Measurements from ENCODE around the gene UNC50.

UNC50 gene

DNA sequence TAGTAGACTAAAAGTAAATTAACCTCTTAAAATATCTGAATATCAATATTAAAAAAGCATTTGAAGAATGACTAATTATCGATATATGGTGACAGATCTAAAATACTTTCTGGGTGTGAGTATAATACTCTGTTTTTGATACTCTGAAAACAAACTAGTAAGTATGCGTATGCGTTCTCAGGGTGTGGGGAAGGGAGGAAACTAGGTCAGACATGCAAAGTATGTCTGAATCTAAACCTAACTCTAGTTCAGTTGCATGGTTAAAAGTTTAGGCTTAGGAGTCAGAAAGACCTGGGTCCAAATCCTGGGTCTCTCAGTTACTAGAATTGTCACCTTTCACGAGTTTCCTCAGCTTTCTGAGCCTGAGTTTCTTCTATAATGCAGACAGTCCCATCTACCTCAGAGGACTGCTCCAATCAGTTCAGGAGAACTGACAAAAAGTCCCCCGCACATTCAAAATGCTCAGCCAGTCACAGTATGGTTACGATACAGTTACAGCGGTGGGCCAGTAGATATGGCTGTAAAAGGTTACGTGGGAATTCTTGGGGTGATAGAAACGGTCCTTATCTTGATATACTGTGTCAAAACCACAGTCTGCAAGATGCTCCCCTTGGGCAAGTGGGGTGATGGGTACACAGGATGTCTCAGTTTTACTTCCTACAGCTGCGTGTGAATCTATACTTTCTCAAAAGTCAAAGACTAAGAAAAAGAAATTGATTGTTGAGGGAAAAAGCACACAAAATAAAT, 29.2 kb downstream of the UNC50 start:
- no peak overlapping the region for H3K4me2 ChIP-seq (ENCODE audit: low read depth, low read length)
- H3K27ac ChIP-seq (ENCODE audit: low read length), result no peak overlapping the region
- no peaks in the 10 kb centered on the region for H3K36me3 ChIP-seq (replicated peaks; ENCODE audit: insufficient read depth, low read length)

DNA sequence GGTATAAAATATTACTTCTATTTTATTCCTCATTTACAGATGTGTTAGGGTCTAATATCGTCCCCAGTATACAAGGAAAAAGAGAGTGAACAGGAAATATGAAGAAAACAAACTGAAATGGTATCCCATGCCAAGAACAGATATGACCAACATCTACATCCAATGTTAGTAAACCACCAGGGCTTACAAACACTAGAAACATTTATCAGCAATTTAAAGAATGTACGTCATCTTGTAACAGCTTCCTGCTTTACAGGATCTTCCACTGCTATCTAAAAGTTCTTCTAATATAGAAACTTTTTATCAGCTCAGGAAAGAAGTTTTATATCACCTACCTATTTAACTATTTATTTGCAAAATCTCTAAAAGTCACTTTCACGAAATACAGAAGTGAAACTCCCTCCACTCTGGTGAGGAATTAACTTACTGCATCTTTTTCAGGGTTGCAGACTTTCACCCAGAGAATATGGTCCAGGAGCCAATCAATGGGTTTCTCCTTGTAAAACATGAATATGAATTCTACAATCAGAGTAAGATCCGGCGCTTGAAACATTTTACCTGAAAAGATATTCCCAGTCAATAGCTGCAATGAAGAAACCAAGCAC, 35.2 kb downstream of the UNC50 start:
- Histone ChIP-seq H4K20me1 (ENCODE audit: insufficient read depth, low read length) (no peaks in the 10 kb centered on the region), H3K36me3 (replicated peaks; ENCODE audit: insufficient read depth, low read length) (no peaks in the 10 kb centered on the region), H3K79me2 (ENCODE audit: low read length) (no peaks in the 10 kb centered on the region), H3K4me2 (ENCODE audit: low read depth, low read length) (no peak overlapping the region), H3K4me3 (ENCODE audit: low read length) (no peak overlapping the region), H3K9ac (ENCODE audit: low read length) (no peak overlapping the region), H3K4me1 (ENCODE audit: low read length) (no peaks in the 10 kb centered on the region), H2AFZ (ENCODE audit: low read length) (no peak overlapping the region), H3K27ac (ENCODE audit: low read length) (no peak overlapping the region), H3K27me3 (replicated peaks; ENCODE audit: insufficient read depth, low read length) (no peaks in the 10 kb centered on the region), H3K9me2 (replicated peaks; ENCODE audit: insufficient read depth, low read length) (no peaks in the 10 kb centered on the region), H3F3A (ENCODE audit: insufficient read depth, low read length) (no peaks in the 10 kb centered on the region), H3K9me3 (replicated peaks; ENCODE audit: insufficient read depth, low read length) (no peaks in the 10 kb centered on the region)
- DNase-seq, result no peak
- TF ChIP-seq EZH2phosphoT487 (IDR thresholded peaks at IDR 0.05; ENCODE audit: low read length), result no peak
- TF ChIP-seq, protein P1, sequence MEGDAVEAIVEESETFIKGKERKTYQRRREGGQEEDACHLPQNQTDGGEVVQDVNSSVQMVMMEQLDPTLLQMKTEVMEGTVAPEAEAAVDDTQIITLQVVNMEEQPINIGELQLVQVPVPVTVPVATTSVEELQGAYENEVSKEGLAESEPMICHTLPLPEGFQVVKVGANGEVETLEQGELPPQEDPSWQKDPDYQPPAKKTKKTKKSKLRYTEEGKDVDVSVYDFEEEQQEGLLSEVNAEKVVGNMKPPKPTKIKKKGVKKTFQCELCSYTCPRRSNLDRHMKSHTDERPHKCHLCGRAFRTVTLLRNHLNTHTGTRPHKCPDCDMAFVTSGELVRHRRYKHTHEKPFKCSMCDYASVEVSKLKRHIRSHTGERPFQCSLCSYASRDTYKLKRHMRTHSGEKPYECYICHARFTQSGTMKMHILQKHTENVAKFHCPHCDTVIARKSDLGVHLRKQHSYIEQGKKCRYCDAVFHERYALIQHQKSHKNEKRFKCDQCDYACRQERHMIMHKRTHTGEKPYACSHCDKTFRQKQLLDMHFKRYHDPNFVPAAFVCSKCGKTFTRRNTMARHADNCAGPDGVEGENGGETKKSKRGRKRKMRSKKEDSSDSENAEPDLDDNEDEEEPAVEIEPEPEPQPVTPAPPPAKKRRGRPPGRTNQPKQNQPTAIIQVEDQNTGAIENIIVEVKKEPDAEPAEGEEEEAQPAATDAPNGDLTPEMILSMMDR (IDR thresholded peaks at IDR 0.05; ENCODE audit: low read length), result no peak
- no peak for TF ChIP-seq EZH2 (optimal IDR thresholded peaks at IDR 0.05; ENCODE audit: low read depth, low read length)

More for the DNA sequence above, 29.2 kb downstream of the UNC50 start:
- Histone ChIP-seq H3K9me3 (replicated peaks; ENCODE audit: insufficient read depth, low read length) (no peaks in the 10 kb centered on the region), H3K9me2 (replicated peaks; ENCODE audit: insufficient read depth, low read length) (no peaks in the 10 kb centered on the region), H3K9ac (ENCODE audit: low read length) (no peak overlapping the region), H2AFZ (ENCODE audit: low read length) (no peak overlapping the region), H4K20me1 (ENCODE audit: insufficient read depth, low read length) (no peaks in the 10 kb centered on the region), H3K79me2 (ENCODE audit: low read length) (no peaks in the 10 kb centered on the region), H3K27me3 (replicated peaks; ENCODE audit: insufficient read depth, low read length) (no peaks in the 10 kb centered on the region), H3K4me3 (ENCODE audit: low read length) (no peak overlapping the region), H3K4me1 (ENCODE audit: low read length) (peaks cover 8% of the 10 kb centered on the region; the same call in 1 of the 2 replicates), H3F3A (ENCODE audit: insufficient read depth, low read length) (no peaks in the 10 kb centered on the region)
- no peak for TF ChIP-seq EZH2 (optimal IDR thresholded peaks at IDR 0.05; ENCODE audit: low read depth, low read length)
- TF ChIP-seq EZH2phosphoT487 (IDR thresholded peaks at IDR 0.05; ENCODE audit: low read length), result no peak
- no peak for DNase-seq

DNA sequence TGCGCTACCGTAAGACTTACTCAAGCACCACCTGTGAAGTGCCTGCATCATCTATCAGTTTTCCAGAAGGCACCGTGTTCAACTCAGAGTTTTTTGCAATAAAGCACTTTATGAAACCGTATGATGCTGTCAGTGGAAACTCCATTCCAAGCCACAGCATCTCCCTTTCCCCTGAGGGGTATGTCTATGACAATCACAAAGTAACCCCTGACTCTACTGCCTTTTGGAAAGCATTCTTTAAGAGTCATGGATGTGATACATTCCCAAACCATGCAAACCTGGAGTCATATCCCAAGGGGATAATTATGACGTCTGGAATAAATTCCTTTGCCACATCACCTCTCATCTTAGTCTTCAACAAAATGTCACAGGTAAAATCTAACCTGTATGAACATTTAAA, 39.2 kb downstream of the UNC50 start:
- TF ChIP-seq EZH2phosphoT487 (IDR thresholded peaks at IDR 0.05; ENCODE audit: low read length), result no peak
- TF ChIP-seq, protein P1 (IDR thresholded peaks at IDR 0.05; ENCODE audit: low read length), result no peak
- TF ChIP-seq EZH2 (optimal IDR thresholded peaks at IDR 0.05; ENCODE audit: low read depth, low read length), result no peak
- no peak overlapping the region for H3K4me2 ChIP-seq (ENCODE audit: low read depth, low read length)
- no peaks in the 10 kb centered on the region for H3K4me1 ChIP-seq (ENCODE audit: low read length)
- no peaks in the 10 kb centered on the region for H3K36me3 ChIP-seq (replicated peaks; ENCODE audit: insufficient read depth, low read length)
- H4K20me1 ChIP-seq (ENCODE audit: insufficient read depth, low read length), result no peaks in the 10 kb centered on the region
- no peak for DNase-seq
- no peaks in the 10 kb centered on the region for H3K27me3 ChIP-seq (replicated peaks; ENCODE audit: insufficient read depth, low read length)
- H3K9ac ChIP-seq (ENCODE audit: low read length), result no peak overlapping the region
- no peaks in the 10 kb centered on the region for H3K9me3 ChIP-seq (replicated peaks; ENCODE audit: insufficient read depth, low read length)
- no peaks in the 10 kb centered on the region for H3K9me2 ChIP-seq (replicated peaks; ENCODE audit: insufficient read depth, low read length)
- H2AFZ ChIP-seq (ENCODE audit: low read length), result no peak overlapping the region
- H3K79me2 ChIP-seq (ENCODE audit: low read length), result no peaks in the 10 kb centered on the region
- H3F3A ChIP-seq (ENCODE audit: insufficient read depth, low read length), result no peaks in the 10 kb centered on the region
- H3K27ac ChIP-seq (ENCODE audit: low read length), result no peak overlapping the region
- H3K4me3 ChIP-seq (ENCODE audit: low read length), result no peak overlapping the region

DNA sequence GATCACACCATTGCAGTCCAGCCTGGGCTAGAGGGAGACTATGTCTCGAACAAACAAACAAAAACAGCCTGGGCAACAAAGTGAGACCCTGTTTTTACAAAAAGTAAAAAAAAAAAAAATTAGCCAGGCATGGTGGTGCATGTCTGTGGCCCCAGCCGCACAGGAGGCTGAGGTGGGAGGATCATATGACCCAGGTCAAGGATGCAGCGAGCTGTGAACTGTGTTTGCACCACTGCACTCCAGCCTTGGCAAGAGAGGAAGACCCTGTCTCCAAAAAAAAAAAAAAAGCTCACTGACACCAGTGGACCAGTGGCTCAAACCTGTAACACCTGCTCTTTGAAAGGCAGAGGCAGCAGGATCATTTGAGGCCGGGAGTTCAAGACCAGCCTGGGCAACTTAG, 40.1 kb downstream of the UNC50 start:
- H4K20me1 ChIP-seq (ENCODE audit: insufficient read depth, low read length), result no peaks in the 10 kb centered on the region
- no peaks in the 10 kb centered on the region for H3K36me3 ChIP-seq (replicated peaks; ENCODE audit: insufficient read depth, low read length)
- no peak overlapping the region for H3K9ac ChIP-seq (ENCODE audit: low read length)
- no peak overlapping the region for H2AFZ ChIP-seq (ENCODE audit: low read length)
- H3K4me1 ChIP-seq (ENCODE audit: low read length), result no peaks in the 10 kb centered on the region
- no peaks in the 10 kb centered on the region for H3K9me3 ChIP-seq (replicated peaks; ENCODE audit: insufficient read depth, low read length)
- no peak overlapping the region for H3K27ac ChIP-seq (ENCODE audit: low read length)
- no peaks in the 10 kb centered on the region for H3F3A ChIP-seq (ENCODE audit: insufficient read depth, low read length)
- no peaks in the 10 kb centered on the region for H3K9me2 ChIP-seq (replicated peaks; ENCODE audit: insufficient read depth, low read length)
- H3K79me2 ChIP-seq (ENCODE audit: low read length), result no peaks in the 10 kb centered on the region
- no peak overlapping the region for H3K4me3 ChIP-seq (ENCODE audit: low read length)
- no peak overlapping the region for H3K4me2 ChIP-seq (ENCODE audit: low read depth, low read length)
- no peak for TF ChIP-seq EZH2phosphoT487 (IDR thresholded peaks at IDR 0.05; ENCODE audit: low read length)
- TF ChIP-seq EZH2 (optimal IDR thresholded peaks at IDR 0.05; ENCODE audit: low read depth, low read length), result no peak
- TF ChIP-seq, protein P1 (IDR thresholded peaks at IDR 0.05; ENCODE audit: low read length), result no peak
- no peaks in the 10 kb centered on the region for H3K27me3 ChIP-seq (replicated peaks; ENCODE audit: insufficient read depth, low read length)
- DNase-seq, result no peak
